NCI-H2081 (cell line): Measurements from ENCODE around the gene TOMM5.
A peak's percentile ranks its signal among the peaks of the same experiment; 100 is the strongest.
"Not testable (repeated sequence)": the region's sequence is repeated elsewhere in the genome, so short reads cannot be mapped to it uniquely, and the experiment has no call there.

Source experiments
- DNase-seq, 2 experiments: peaks; one replicate each; lab custom pipeline; 2025; lab: John Stamatoyannopoulos, UW

Gene TOMM5

DNA sequence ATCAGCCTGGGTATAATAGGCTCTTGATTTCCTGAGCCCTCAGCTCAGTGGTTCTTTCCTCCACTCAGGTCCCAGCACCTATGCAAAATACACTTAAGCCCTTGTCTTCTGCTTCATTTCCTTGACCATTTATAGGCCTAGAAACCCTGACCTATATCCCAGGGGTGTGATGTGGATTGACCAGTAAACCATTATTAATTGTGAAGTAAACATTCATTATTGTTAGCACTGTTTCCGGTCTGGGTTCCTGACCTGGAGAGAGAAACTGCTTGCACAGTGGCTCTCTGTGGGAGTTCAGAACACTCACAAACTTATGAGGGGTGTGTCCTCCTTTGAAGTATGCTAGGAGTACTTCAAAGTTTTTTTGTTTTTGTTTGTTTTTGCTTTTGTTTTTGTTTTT is 19.6 kb upstream of the TOMM5 start:
- DNase-seq: no peak

- DNase-seq: no peak
These were observed 18.6 kb upstream of the TOMM5 start for GRCh38 chr9:37611014-37611413.

DNA sequence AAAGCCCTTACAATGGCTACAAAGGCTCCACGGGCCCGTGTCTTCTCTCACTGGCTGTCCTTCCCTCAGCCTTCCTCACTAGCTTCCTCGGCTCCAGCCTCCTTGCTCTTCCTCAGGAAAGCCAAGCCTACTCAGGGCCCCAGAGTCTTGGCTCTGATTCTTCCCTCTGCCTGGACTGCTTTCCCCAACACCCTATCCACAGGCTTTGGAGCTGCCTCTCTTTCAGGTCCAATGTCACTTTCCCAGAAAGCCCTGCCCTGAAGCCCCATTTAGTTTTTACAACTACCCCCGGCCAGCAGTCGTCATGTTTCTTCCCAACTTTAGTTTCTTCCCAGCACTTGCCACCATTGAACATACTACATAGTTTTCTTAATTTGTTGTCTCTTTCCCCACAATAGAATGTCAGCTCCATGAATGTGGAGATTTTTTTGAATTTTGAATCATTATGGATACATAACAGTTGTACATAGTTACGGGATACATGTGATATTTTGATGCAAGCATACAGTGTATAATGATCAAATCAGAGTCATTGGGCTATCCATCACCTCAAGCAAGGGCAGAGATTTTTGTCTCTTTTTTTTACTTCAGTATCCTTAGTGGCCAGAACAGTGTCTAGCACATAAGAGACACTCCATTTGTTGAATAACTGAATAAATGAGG is 17.5 kb upstream of the TOMM5 start:
- no peak for DNase-seq

DNA sequence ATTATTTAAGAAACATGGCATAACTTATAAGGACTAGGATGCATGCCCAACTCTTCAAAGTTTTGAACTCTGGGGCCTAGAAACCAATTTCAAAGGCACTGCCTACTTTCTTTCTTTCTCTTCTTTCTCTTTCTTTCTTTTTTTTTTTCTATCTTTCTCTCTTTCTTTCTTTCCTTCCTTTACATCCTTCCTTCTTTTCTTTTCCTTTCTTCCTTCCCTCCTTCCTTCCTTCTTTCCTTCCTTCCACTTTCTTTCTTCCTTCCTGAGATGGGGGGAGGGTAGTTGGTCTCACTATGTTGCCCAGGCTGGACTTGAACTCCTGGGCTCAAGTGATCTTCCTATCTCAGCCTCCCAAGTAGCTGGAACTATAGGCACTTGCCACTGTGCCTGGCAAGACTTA is 15.9 kb upstream of the TOMM5 start:
- DNase-seq: no peak

DNA sequence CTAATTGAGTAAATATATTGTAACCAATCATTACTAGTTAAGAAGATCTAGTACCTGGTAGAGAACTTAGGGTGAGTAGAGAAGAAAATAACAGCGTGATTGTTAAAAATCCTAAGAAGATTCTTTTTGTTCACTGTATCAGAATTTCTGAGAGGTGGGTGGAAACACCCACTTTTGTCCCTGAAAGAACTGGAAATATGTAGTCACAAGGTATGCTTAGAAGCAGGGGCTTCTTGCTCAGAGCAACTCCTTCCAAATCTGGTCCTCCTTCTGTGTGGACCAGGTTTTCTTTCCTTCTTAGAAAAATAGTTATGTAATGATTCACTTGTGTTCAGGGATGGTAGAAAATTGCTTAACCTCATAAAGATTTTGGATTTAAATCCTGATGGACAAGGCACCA is 11.9 kb upstream of the TOMM5 start:
- DNase-seq: no peak

GRCh38 chr9:37602817-37603216 is 10.4 kb upstream of the TOMM5 start:
- no peak for DNase-seq

- DNase-seq: not testable (repeated sequence)
These were observed 9.7 kb upstream of the TOMM5 start for GRCh38 chr9:37602061-37602460.

- no peak for DNase-seq
These were observed 4.1 kb upstream of the TOMM5 start for GRCh38 chr9:37596504-37596903.

DNA sequence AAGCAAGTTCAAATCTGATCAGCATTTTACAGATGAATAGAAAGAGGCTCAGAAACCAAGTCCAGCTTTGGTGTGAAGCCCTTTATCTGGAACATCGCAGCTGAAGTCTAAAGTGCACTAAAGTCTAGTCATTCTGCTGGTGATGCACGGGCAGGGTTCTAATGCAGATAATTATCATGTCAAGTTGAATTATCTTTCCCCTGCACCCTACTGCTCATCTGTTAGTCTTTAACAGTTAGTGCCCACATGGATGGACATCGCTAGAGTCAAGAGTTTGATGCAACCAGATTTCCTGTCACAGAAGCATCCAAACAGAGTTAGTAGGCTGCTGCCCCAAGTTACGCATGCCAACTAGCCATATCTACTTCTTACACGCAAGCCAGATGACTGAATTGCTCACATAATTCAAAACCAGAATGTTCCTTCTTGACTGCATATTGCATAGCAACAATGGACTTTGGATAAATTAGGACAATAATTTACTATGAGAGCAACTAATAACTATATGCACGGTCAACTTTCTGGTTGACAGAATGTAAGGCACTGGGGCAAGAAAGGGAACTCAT is 1.6 kb upstream of the TOMM5 start:
- DNase-seq: no peak

GRCh38 chr9:37587521-37587920 is 4.9 kb downstream of the TOMM5 start:
- no peak for DNase-seq

DNA sequence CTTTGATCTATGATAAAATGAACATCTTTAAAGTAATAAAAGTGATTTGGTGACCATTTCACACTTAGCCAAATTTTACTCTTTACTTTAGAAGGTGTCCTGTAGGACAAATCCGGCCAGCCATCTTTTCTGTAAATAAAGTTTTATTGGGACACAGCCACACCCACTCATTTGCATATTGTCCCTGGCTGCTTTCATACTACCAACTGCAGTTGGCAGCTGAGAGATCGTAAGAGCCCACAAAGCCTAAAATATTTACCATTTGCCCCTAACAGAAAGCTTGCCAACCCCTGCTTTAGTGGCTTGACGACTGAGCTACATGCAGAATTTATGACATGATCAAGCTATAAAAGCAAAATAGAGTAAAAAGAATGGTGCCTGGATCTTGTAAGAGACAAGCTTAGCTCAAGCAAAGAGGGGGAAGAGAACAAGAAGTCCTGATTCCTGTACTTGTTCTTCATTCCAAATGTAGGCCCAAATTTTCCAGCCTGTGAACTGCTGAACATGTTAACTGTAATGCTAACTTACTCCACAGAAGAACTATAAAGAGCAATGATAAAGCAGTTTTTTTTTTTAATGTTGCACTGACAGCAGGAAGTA is 8.8 kb downstream of the TOMM5 start:
- no peak for DNase-seq

DNA sequence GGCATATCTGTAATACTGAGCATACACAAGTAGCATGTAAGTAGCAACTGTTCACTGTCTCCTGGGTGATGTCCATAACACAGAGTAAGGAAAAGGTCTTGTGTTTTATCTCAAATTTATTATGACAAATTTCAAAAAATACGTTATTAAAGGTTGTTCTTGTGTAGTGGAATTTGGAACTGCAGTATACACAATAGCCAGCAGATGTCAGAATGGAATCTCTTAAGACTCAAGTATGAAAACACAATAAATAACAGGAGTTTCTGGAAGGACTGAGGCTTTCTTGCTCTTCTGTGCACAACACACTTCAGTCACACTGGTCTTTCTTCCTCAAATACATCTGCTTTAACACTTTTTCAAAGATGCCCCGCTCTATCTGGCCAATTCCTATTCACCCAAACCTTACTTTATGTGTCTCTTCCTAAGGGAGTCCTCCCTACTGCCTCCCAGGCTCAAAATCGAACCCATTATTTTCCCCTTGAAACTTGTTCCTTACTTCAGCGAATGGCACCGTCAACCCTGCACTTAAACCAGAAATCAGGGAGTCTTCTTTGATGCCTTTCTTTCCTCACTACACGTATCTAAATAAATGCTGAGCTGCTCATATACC is 9.7 kb downstream of the TOMM5 start:
- DNase-seq: peak; percentile 33 to 43

- peak; percentile 80 to 88 for DNase-seq
These were observed 16.3 kb downstream of the TOMM5 start, which contains the start of gene FBXO10 for GRCh38 chr9:37575921-37576721. TSS of gene FBXO10 (minus strand) at chr9:37576380. CDS start at chr9:37541768, 34,612 bp downstream.

GRCh38 chr9:37575511-37575914 is 16.9 kb downstream of the TOMM5 start:
- DNase-seq: no peak

DNA sequence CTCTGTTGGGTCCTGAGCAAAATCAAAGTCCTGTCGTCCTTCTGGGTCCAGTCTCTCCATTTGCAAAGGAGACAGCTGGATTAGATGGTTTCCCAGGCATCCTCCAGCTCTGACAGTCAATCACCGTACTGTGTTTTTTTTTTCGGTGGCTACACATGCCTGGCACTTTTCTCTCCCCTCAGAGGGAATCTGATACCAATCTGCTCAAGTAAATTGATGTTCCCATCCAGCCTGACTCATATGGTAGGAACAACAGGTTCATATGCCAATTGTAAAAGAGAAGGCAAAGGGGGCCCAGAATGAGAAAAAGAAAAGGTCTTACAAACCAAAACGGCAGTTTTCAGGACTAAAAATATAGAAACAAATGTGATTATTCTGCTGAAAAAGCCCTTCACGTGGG is 17.4 kb downstream of the TOMM5 start:
- DNase-seq: no peak

DNA sequence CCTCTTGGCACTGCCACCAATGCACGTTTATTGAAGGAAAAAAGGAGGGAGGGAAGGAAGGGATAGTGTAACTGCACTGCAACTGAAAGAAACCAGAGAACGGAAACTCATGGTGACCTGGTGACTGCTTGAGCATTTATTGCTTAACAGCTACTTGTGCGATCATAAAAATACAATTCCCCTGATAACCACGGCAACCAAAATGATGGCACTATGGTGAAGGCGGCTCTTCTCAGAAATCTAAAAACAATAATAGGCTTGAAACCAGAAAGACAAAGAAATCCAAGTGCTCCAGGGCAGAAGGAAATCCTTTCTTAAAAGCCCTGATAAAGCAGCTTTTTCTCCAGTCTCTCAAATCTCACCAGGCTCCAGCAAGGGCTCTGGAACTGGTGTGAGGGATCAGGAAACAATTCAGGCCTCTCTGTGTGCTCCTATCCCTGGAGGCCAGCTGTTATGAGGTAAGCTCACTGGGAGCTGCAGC is 18.1 kb downstream of the TOMM5 start:
- DNase-seq: no peak

- no peak for DNase-seq
These were observed 21.1 kb downstream of the TOMM5 start for GRCh38 chr9:37571282-37571681.

DNA sequence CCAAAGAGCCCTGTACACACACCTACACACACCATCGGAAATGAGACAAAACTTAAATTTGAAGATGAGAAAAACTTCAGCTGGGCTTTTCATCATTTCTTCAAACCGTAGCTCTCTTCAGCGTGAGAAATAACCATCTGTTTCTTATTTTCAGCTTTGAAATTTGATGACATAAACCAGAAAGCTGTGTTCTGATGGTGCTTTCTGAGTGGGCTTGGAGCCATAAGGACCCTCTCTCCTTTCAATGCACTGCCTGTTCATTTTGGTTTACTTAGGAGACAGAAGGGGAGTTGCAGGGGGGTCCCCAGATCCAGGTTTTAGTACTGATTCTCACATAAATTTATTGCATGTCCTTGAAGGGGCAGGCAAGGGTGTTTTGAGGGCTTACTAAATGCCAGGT is 25.7 kb downstream of the TOMM5 start:
- DNase-seq: no peak

DNA sequence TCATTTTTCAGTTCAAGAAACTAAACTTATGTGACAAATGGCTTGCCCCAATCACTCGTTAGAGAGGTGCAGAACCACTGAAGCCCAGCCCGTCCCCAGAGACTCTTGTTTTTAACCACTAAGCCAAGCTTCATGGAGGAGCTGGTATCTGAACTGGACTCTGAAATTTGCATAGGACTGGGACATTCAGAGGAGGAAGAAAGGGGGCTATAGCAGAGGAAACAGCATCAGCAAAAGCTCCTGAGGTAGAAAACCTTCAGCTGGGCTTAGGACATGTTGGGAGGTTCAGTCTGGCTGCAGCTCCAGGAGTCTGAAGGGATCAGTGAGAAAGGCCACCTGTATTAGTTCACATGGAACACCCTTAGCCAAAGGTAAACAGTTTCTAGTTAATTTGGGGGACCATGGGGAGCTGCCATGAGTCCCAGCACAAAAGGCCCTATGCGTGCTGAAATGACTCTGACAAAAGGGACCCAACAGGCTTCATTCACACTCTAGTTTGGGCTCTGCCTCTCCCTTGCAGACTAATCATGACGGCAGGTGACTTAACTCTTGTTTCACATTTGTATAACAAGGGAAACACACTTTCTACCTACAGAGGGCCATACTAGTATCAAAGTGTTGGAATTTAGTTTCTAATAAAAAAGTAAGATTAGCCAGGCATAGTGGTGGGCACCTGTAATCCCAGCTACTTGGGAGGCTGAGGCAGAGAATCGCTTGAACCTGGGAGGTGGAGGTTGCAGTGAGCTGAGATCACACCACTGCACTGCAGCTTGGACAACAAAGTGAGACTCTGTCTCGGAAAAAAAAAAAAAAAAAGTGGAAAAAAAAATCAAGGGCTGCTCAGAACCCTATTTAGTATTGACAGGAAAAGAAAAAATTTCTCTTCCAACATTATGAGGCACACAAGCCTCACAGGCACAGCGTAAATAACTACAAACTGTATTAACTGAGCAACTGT is 26.5 kb downstream of the TOMM5 start:
- no peak for DNase-seq

- DNase-seq: no peak
These were observed 27.5 kb downstream of the TOMM5 start for GRCh38 chr9:37564916-37565315.
